OCI-LY3 (cell line): ENCODE measurements around the gene ARHGEF4.

ENCODE experiments used
- EZH2phosphoT487 ChIP-seq: fragments of 200-600 bp; shearing (Covaris generic); IDR thresholded peaks from 2 replicates; pipeline ENCODE4 v1.6.1; 2018; ENCODE audit warnings: antibody characterized with exemption, mixed run types, low read depth
- TF ChIP-seq, protein P1 (sequence below): fragments of 200-600, 300-600 bp; sonication (generic); IDR thresholded peaks from 2 replicates; pipeline ENCODE4 v1.5.1; 2014; ENCODE audit warnings: antibody characterized with exemption, low read length, low read depth

DNA sequence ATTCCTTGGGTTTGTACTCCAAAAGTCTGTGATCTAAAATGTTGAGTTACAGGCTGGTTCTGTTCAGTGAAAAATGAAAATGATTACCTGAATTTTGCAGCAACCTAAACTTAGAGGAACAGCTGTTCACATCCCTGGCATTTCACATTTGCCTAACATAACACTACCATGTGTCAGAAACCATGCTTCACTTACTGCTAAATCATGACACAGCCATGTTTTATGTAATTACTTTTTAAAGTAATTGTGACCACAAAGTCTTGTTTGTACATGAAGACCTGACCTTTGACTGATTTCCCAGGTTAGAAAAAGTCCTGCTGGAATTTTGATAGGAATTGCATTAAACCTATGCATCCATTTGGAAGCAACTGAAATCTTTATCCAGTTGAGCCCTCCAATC lies 177.4 kb downstream of the ARHGEF4 start:
- TF ChIP-seq, protein P1, sequence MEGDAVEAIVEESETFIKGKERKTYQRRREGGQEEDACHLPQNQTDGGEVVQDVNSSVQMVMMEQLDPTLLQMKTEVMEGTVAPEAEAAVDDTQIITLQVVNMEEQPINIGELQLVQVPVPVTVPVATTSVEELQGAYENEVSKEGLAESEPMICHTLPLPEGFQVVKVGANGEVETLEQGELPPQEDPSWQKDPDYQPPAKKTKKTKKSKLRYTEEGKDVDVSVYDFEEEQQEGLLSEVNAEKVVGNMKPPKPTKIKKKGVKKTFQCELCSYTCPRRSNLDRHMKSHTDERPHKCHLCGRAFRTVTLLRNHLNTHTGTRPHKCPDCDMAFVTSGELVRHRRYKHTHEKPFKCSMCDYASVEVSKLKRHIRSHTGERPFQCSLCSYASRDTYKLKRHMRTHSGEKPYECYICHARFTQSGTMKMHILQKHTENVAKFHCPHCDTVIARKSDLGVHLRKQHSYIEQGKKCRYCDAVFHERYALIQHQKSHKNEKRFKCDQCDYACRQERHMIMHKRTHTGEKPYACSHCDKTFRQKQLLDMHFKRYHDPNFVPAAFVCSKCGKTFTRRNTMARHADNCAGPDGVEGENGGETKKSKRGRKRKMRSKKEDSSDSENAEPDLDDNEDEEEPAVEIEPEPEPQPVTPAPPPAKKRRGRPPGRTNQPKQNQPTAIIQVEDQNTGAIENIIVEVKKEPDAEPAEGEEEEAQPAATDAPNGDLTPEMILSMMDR: no peak
- TF ChIP-seq EZH2phosphoT487: no peak
